H1 (cell line): ENCODE measurements around the gene LMNTD1. TPM values are rescaled to one million over a fixed set of nuclear protein-coding genes. Genes with fewer than 3 reads are reported as not detected.

Experiments used
- CTCF ChIA-PET: fragments of 300-600 bp; sonication (Branson Sonifier 250); formaldehyde crosslinking; loops from one replicate; lab custom pipeline; 2021; ENCODE audit not compliant: partially characterized antibody; lab: Charles Lee
- POLR2A ChIA-PET: fragments of 300-600 bp; sonication (Branson Sonifier 250); formaldehyde crosslinking; loops from one replicate; lab custom pipeline; 2021; ENCODE audit warnings: inconsistent platforms; ENCODE audit not compliant: partially characterized antibody; lab: Charles Lee
- DNase-seq, 2 experiments: peaks; one replicate each; pipeline versions ENCODE4 v3.0.0 to v3.0.0-alpha.2; 2010 to 2022; ENCODE audit warnings: low spot score in 2 of 2, low read depth in 1 of 2, mixed read lengths in 1 of 2
- FAIRE-seq: peaks from 2 replicates; lab custom pipeline; 2011; peaks lifted over from hg19 to GRCh38; lab: Jason Lieb, UNC
- H2AFZ ChIP-seq: 2 replicates; pipeline ENCODE4 v1.8.1; 2012; ENCODE audit warnings: low read length, inconsistent platforms
- H2AK5ac ChIP-seq: 2 replicates; pipeline ENCODE4 v1.6.1; 2013; ENCODE audit warnings: low read depth, low read length
- H2BK120ac ChIP-seq: replicated peaks from 2 replicates; pipeline ENCODE3; 2013; ENCODE audit warnings: low read depth, low read length, inconsistent platforms
- H2BK12ac ChIP-seq: 2 replicates; pipeline ENCODE4 v1.6.1; 2013; ENCODE audit warnings: low read depth, low read length
- H2BK15ac ChIP-seq: 2 replicates; pipeline ENCODE4 v1.6.1; 2013; ENCODE audit warnings: low read length
- H2BK20ac ChIP-seq: 2 replicates; pipeline ENCODE4 v1.6.1; 2013; ENCODE audit warnings: low read length
- H2BK5ac ChIP-seq: 2 replicates; pipeline ENCODE4 v1.6.1; 2013; ENCODE audit warnings: low read depth, low read length
- H3K14ac ChIP-seq: 2 replicates; pipeline ENCODE4 v1.6.1; 2013; ENCODE audit warnings: inconsistent platforms; ENCODE audit not compliant: insufficient read length
- H3K18ac ChIP-seq: 2 replicates; pipeline ENCODE4 v1.6.1; 2013; ENCODE audit warnings: low read length; ENCODE audit errors: extremely low read depth
- H3K23ac ChIP-seq: 2 replicates; pipeline ENCODE4 v1.6.1; 2013; ENCODE audit warnings: inconsistent platforms; ENCODE audit not compliant: insufficient read length
- H3K23me2 ChIP-seq: 2 replicates; pipeline ENCODE4 v1.6.1; 2013; ENCODE audit warnings: low read depth, low read length
- H3K27ac ChIP-seq: 2 replicates; pipeline ENCODE4 v1.6.1; 2011; ENCODE audit warnings: low read depth, low read length, inconsistent platforms
- H3K27me3 ChIP-seq, 4 experiments: replicated peaks in 1 of 4; 1 replicate in 1 of 4; 2 replicates in 3 of 4; pipeline versions ENCODE4 v1.6.1 to v1.8.1; 2011 to 2013; ENCODE audit warnings: low read length in 3 of 4, mild to moderate bottlenecking in 3 of 4, inconsistent platforms in 2 of 4, mixed read lengths in 2 of 4, moderate library complexity in 1 of 4; ENCODE audit not compliant: control insufficient read depth in 3 of 4, insufficient read depth in 3 of 4; ENCODE audit errors: extremely low read depth in 1 of 4
- H3K36me3 ChIP-seq, 4 experiments: 2 replicates each; pipeline versions ENCODE4 v1.6.1 to v1.8.1; 2011 to 2013; ENCODE audit warnings: mild to moderate bottlenecking in 4 of 4, low read length in 3 of 4, moderate library complexity in 2 of 4, control low read depth in 1 of 4, inconsistent platforms in 1 of 4; ENCODE audit not compliant: insufficient read depth in 4 of 4, control insufficient read depth in 2 of 4
- H3K4ac ChIP-seq: replicated peaks from 2 replicates; pipeline ENCODE3; 2013; ENCODE audit warnings: low read length, low read depth, mixed read lengths, inconsistent platforms; ENCODE audit not compliant: insufficient read length
- H3K4me1 ChIP-seq, 4 experiments: replicated peaks in 1 of 4; 1 replicate in 1 of 4; 2 replicates in 3 of 4; pipeline versions ENCODE4 v1.6.1 to v1.8.1; 2011 to 2013; ENCODE audit warnings: low read length in 3 of 4, inconsistent platforms in 2 of 4, mixed read lengths in 1 of 4; ENCODE audit not compliant: insufficient read depth in 4 of 4, control insufficient read depth in 3 of 4
- H3K4me2 ChIP-seq, 2 experiments: 2 replicates each; pipeline versions ENCODE4 v1.6.1 to v1.8.1; 2011 to 2013; ENCODE audit warnings: low read depth in 2 of 2, low read length in 2 of 2, control low read depth in 1 of 2, inconsistent platforms in 1 of 2, mild to moderate bottlenecking in 1 of 2; ENCODE audit not compliant: insufficient read depth in 1 of 2
- H3K4me3 ChIP-seq, 4 experiments: fragments of 200-600, 300-600 bp in 1 of 4; sonication (generic), shearing (Covaris generic), sonication (Bioruptor Twin) in 1 of 4; 2 replicates each; pipeline versions ENCODE4 v1.5.1 to v1.8.1; 2011 to 2016; ENCODE audit warnings: low read length in 4 of 4, low read depth in 3 of 4, control low read depth in 2 of 4, inconsistent platforms in 2 of 4, mild to moderate bottlenecking in 2 of 4, mixed read lengths in 1 of 4, moderate library complexity in 1 of 4; ENCODE audit not compliant: insufficient read depth in 2 of 4; ENCODE audit errors: extremely low read depth in 1 of 4
- H3K56ac ChIP-seq: replicated peaks from 2 replicates; pipeline ENCODE3; 2013; ENCODE audit warnings: low read depth, mild to moderate bottlenecking, mixed read lengths, low read length, inconsistent platforms; ENCODE audit not compliant: insufficient read length
- H3K79me1 ChIP-seq: 2 replicates; pipeline ENCODE4 v1.6.1; 2013; ENCODE audit warnings: low read depth, low read length, control low read depth
- H3K79me2 ChIP-seq, 2 experiments: 2 replicates each; pipeline versions ENCODE4 v1.6.1 to v1.8.1; 2012 to 2013; ENCODE audit warnings: low read length in 2 of 2, mild to moderate bottlenecking in 2 of 2, inconsistent platforms in 1 of 2; ENCODE audit not compliant: insufficient read depth in 2 of 2, control insufficient read depth in 1 of 2
- H3K9ac ChIP-seq, 4 experiments: replicated peaks in 1 of 4; 1 replicate in 1 of 4; 2 replicates in 3 of 4; pipeline versions ENCODE4 v1.6.1 to v1.8.1; 2011 to 2013; ENCODE audit warnings: low read depth in 3 of 4, low read length in 3 of 4, control low read depth in 2 of 4, mild to moderate bottlenecking in 2 of 4, moderate library complexity in 2 of 4, inconsistent platforms in 1 of 4; ENCODE audit errors: extremely low read depth in 1 of 4
- H3K9me3 ChIP-seq, 2 experiments: 2 replicates each; pipeline versions ENCODE4 v1.6.1 to v1.8.1; 2012 to 2013; ENCODE audit warnings: mild to moderate bottlenecking in 2 of 2, moderate library complexity in 2 of 2, control low read depth in 1 of 2, inconsistent platforms in 1 of 2, low read depth in 1 of 2, low read length in 1 of 2, mixed read lengths in 1 of 2; ENCODE audit not compliant: insufficient read depth in 2 of 2
- H4K20me1 ChIP-seq, 2 experiments: replicated peaks in 1 of 2; 2 replicates each; pipeline versions ENCODE3 to v1.8.1; 2011 to 2013; ENCODE audit warnings: inconsistent platforms in 2 of 2, low read length in 2 of 2, mild to moderate bottlenecking in 1 of 2; ENCODE audit not compliant: insufficient read depth in 2 of 2, control insufficient read depth in 1 of 2
- H4K5ac ChIP-seq: 2 replicates; pipeline ENCODE4 v1.6.1; 2013; ENCODE audit warnings: low read length, low read depth, mixed read lengths, inconsistent platforms; ENCODE audit not compliant: insufficient read length
- H4K8ac ChIP-seq: 2 replicates; pipeline ENCODE4 v1.8.0; 2013; ENCODE audit warnings: mild to moderate bottlenecking, moderate library complexity, low read length, inconsistent platforms; ENCODE audit not compliant: insufficient read depth; ENCODE audit errors: extremely low read depth
- H4K91ac ChIP-seq: replicated peaks from 2 replicates; pipeline ENCODE3; 2013; ENCODE audit warnings: low read length, mixed read lengths, inconsistent platforms; ENCODE audit not compliant: insufficient read length
- CHD1 ChIP-seq: IDR thresholded peaks from 2 replicates; pipeline ENCODE4 v1.6.1; 2012; ENCODE audit warnings: low read depth, low read length, improper control_type of control experiment
- CHD2 ChIP-seq: IDR thresholded peaks from 2 replicates; pipeline ENCODE4 v1.6.1; 2012; ENCODE audit warnings: low read length, improper control_type of control experiment
- EP300 ChIP-seq, 2 experiments: IDR thresholded peaks; 1 replicate in 1 of 2; 2 replicates in 1 of 2; pipeline ENCODE4 v1.6.1; 2011 to 2012; ENCODE audit warnings: low read depth in 2 of 2, low read length in 2 of 2, mild to moderate bottlenecking in 2 of 2, borderline replicate concordance in 1 of 2, inconsistent platforms in 1 of 2, moderate library complexity in 1 of 2
- FOSL1 ChIP-seq: IDR thresholded peaks from 2 replicates; pipeline ENCODE4 v1.6.1; 2011; ENCODE audit warnings: mild to moderate bottlenecking, low read depth, low read length, moderate library complexity; ENCODE audit not compliant: insufficient read depth
- HDAC6 ChIP-seq: IDR thresholded peaks from one replicate; pipeline ENCODE4 v1.7.1; 2012; ENCODE audit warnings: low read depth, mild to moderate bottlenecking, inconsistent platforms, low read length, moderate library complexity
- JUN ChIP-seq: IDR thresholded peaks from 2 replicates; pipeline ENCODE4 v1.6.1; 2011; ENCODE audit warnings: low read depth, mild to moderate bottlenecking, improper control_type of control experiment, low read length
- KDM4A ChIP-seq: IDR thresholded peaks from one replicate; pipeline ENCODE4 v1.7.1; 2012; ENCODE audit warnings: low read depth, mild to moderate bottlenecking, moderate library complexity, low read length, inconsistent platforms; ENCODE audit not compliant: severe bottlenecking
- POLR2AphosphoS5 ChIP-seq: IDR thresholded peaks from 2 replicates; pipeline ENCODE4 v1.6.1; 2011; ENCODE audit warnings: low read depth, low read length
- RAD21 ChIP-seq, 2 experiments: IDR thresholded peaks in 1 of 2; conservative IDR thresholded peaks in 1 of 2; 2 replicates each; pipeline ENCODE4 v1.6.1; 2011; ENCODE audit warnings: low read depth in 2 of 2, low read length in 2 of 2, improper control_type of control experiment in 1 of 2, inconsistent platforms in 1 of 2, mild to moderate bottlenecking in 1 of 2, moderate library complexity in 1 of 2
- RBBP5 ChIP-seq: IDR thresholded peaks from 2 replicates; pipeline ENCODE4 v1.7.1; 2012; ENCODE audit warnings: low read depth, mild to moderate bottlenecking, inconsistent platforms, low read length, moderate library complexity, borderline replicate concordance
- RNF2 ChIP-seq: fragments of 200-900, 300-1000 bp; sonication (generic); IDR thresholded peaks from 2 replicates; pipeline ENCODE4 v1.7.1; 2016; ENCODE audit warnings: borderline replicate concordance, low read depth, mild to moderate bottlenecking, antibody characterized with exemption, low read length; ENCODE audit not compliant: poor library complexity, severe bottlenecking; ENCODE audit errors: missing control alignments
- SUZ12 ChIP-seq: fragments of 200-600 bp; sonication (generic); IDR thresholded peaks from 2 replicates; pipeline ENCODE4 v1.6.1; 2012; ENCODE audit warnings: mild to moderate bottlenecking, inconsistent platforms, low read length, moderate library complexity, mixed read lengths
- TAF7 ChIP-seq: optimal IDR thresholded peaks from 2 replicates; pipeline ENCODE3; 2011; ENCODE audit warnings: low read depth, mild to moderate bottlenecking, inconsistent platforms, low read length, moderate library complexity, borderline replicate concordance
- TCF12 ChIP-seq: IDR thresholded peaks from 2 replicates; pipeline ENCODE4 v1.6.1; 2011; ENCODE audit warnings: low read depth, mild to moderate bottlenecking, low read length
- WGBS, 2 experiments: shearing (Covaris generic) in 1 of 2; methylation state at CpG; one replicate each; pipeline versions ENCODE4 v1.1.6 to v1.1.7; 2013 to 2015; ENCODE audit warnings: low lambda C conversion rate in 2 of 2, mixed read lengths in 2 of 2, inconsistent platforms in 1 of 2, low coverage in 1 of 2, missing lambda C conversion rate in 1 of 2; ENCODE audit not compliant: insufficient replicate concordance in 2 of 2, insufficient coverage in 1 of 2, insufficient read length in 1 of 2; ENCODE audit errors: extremely low coverage in 1 of 2, missing lambda C conversion rate in 1 of 2; 5-methylcytosine and 5-hydroxymethylcytosine counted together
- polyA plus RNA-seq, 7 experiments: library from polyadenylated mRNA; depleted of rRNA in 3 of 7; stranded (reverse) in 5 of 7; unstranded in 2 of 7; fragments of >200 nt in 5 of 7; fragments of 200-250 nt in 2 of 7; gene quantifications; 1 replicate in 5 of 7; 2 replicates in 1 of 7; 4 replicates in 1 of 7; pipeline versions ENCODE4 v1.2.1 to v1.2.3, GENCODE V29; 2011 to 2013; ENCODE audit warnings: missing spikeins in 2 of 7, mixed read lengths in 2 of 7
- total RNA-seq: library from RNA; stranded (reverse); fragmentation: NEBNext Ultra II Directional; extraction: Animal tissue kit (Norgen Biotek cat#: 25700); gene quantifications from 2 replicates; pipeline ENCODE4 v1.2.1, GENCODE V29; 2021

Gene LMNTD1
- total and polyA plus RNA-seq, 2 of the 8 experiments (the other 6 are each of a cell fraction or from before 2014, with no cell fraction given) = not detected

DNA sequence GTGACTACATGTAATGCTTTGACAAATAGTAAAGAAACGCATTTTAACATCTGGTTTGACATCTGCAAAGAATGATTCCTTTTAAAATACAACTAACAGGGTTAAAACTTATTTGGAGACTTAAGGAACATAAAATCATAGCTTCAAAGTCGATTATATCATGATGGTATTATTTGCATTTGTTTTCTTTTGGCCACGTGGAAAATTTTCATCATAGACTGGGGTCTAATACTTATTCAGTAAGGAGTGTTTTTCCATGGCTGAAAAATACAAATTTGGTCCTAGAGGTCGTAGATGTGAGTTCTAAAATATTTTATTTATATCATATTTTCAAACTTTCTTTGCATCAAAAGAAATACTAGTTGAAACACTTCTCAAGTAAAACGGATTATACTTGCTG lies 31.5 kb upstream of the LMNTD1 start:
- no peak overlapping the region for H3K14ac ChIP-seq
- no peak overlapping the region for H2BK12ac ChIP-seq
- TF ChIP-seq KDM4A = no peak
- no peak for TF ChIP-seq RBBP5
- no peak for TF ChIP-seq RNF2
- TF ChIP-seq CHD2 = no peak
- TF ChIP-seq HDAC6 = no peak
- no peak for TF ChIP-seq JUN
- TF ChIP-seq EP300 (IDR thresholded peaks at IDR 0.05; ENCODE audit: borderline replicate concordance in 1 of 2, low read depth in 2 of 2, low read length in 2 of 2) = no peak
- no peak for TF ChIP-seq SUZ12
- TF ChIP-seq CHD1 = no peak
- TF ChIP-seq TCF12 = no peak
- no peak for TF ChIP-seq RAD21 (IDR thresholded peaks at IDR 0.05 in 1 of 2, conservative IDR thresholded peaks at IDR 0.05 in 1 of 2; ENCODE audit: low read depth in 2 of 2, low read length in 2 of 2)
- no peak for TF ChIP-seq POLR2AphosphoS5
- TF ChIP-seq FOSL1 = no peak
- no peak for TF ChIP-seq TAF7
- no peak overlapping the region for H3K56ac ChIP-seq
- no peaks in the 10 kb centered on the region for H3K27me3 ChIP-seq
- no peak overlapping the region for H2BK20ac ChIP-seq
- no peak for DNase-seq
- ChIA-PET POLR2A (no interaction called here), CTCF (interaction anchor here (1.3 to 2.2 kb wide), 3 partner anchors 9 to 507 kb away, joined by 3 to 8 read pairs (median 7); no protein-coding TSS in a partner anchor)
- H3K23ac ChIP-seq = no peak overlapping the region
- H3K4me1 ChIP-seq = no peaks in the 10 kb centered on the region
- H4K91ac ChIP-seq = no peak overlapping the region
- no peak overlapping the region for H4K5ac ChIP-seq
- H3K9ac ChIP-seq = no peak overlapping the region
- H2AK5ac ChIP-seq = no peak overlapping the region
- H2BK15ac ChIP-seq = no peak overlapping the region
- H3K79me1 ChIP-seq = no peaks in the 10 kb centered on the region
- H3K27ac ChIP-seq = no peak overlapping the region
- no peak overlapping the region for H3K4ac ChIP-seq
- no peaks in the 10 kb centered on the region for H3K79me2 ChIP-seq
- H3K36me3 ChIP-seq = no peaks in the 10 kb centered on the region
- H3K4me2 ChIP-seq = no peak overlapping the region
- H2BK5ac ChIP-seq = no peak overlapping the region
- WGBS, 2 experiments = 83% methylated on average over 5 of the region's 5 CpGs; no CpG with 5 or more reads in 1 of the 2 experiments
- H4K8ac ChIP-seq = no peak overlapping the region
- H3K4me3 ChIP-seq = no peak overlapping the region
- no peaks in the 10 kb centered on the region for H4K20me1 ChIP-seq
- no peaks in the 10 kb centered on the region for H3K9me3 ChIP-seq
- H2AFZ ChIP-seq = no peak overlapping the region
- no peak overlapping the region for H3K18ac ChIP-seq
- no peaks in the 10 kb centered on the region; the same call in 1 of the 2 replicates for H3K23me2 ChIP-seq
- no peak for FAIRE-seq
- no peak overlapping the region for H2BK120ac ChIP-seq
